ENCODE results near the gene XRN2. TPM values are rescaled to one million over a fixed set of nuclear protein-coding genes. Genes with fewer than 3 reads are reported as not detected.

The XRN2 gene
- total and polyA plus RNA-seq, 2 of the 13 experiments (the other 11 are each of a cell fraction or from before 2014, with no cell fraction given), result 90.3 to 171 TPM

DNA sequence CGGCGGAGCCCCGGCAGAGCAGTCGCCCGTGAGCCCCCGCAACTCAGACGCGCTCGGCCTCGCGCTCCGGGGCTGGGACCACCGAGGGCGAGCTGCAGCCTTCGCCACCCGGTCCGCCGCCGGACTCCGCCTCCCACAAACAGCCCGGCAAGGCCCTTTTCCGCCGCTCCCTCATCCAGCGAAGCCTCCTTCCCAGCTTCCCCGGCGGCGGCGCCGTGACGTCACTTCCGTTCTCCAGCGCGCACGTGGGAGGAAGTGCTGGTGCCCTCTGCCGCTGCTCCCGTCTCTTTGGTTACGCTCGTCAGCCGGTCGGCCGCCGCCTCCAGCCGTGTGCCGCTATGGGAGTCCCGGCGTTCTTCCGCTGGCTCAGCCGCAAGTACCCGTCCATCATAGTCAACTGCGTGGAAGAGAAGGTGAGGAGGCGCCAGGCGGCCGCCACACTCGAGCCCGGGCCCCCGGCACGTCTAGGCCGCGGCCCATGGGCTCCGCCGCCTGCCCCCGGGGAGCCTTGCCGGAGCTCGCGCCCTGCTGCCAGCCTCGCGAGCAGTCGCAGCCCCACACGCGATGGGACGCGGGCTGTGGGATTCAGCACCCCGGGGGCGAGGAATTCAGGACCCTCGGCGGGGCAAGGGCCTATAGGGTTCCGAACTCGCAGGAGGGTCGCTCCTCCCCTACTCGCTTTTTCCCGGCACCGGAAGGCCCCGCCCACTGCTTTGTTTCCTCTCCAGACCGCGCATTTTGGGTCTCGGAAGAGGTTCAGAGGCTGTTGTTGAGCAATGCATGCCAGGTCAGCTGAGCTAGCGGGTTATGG, at the start of gene XRN2 (continued):
- TF ChIP-seq HINFP (CRISPR knock-in tag; IDR thresholded peaks at IDR 0.05; ENCODE audit: low read depth), result peak; percentile 95
- TF ChIP-seq IRF1 (CRISPR knock-in tag; IDR thresholded peaks at IDR 0.05; ENCODE audit: low read depth), result peak; percentile 63; the same call in 1 of the 2 replicates
- TF ChIP-seq STAG1 (CRISPR knock-in tag; IDR thresholded peaks at IDR 0.05), result peak; percentile 27
- TF ChIP-seq SNRNP70 (IDR thresholded peaks at IDR 0.05; ENCODE audit: low read depth, low read length), result no peak; the same call in 1 of the 2 replicates
- peak; percentile 54; the same call in 1 of the 2 replicates for TF ChIP-seq NFYC (CRISPR knock-in tag; IDR thresholded peaks at IDR 0.05)
- peak; percentile 76 for TF ChIP-seq ISX (CRISPR knock-in tag; conservative IDR thresholded peaks at IDR 0.05)
- TF ChIP-seq PTBP1 (IDR thresholded peaks at IDR 0.05; ENCODE audit: low read depth, low read length, poor library complexity, severe bottlenecking), result peak; percentile 86
- TF ChIP-seq ZNF484 (CRISPR knock-in tag; IDR thresholded peaks at IDR 0.05; ENCODE audit: borderline replicate concordance, low read depth), result no peak
- peak; percentile 84 for TF ChIP-seq NFKBIZ (CRISPR knock-in tag; IDR thresholded peaks at IDR 0.05)
- TF ChIP-seq ZNF660 (CRISPR knock-in tag; IDR thresholded peaks at IDR 0.05; ENCODE audit: borderline replicate concordance, low read depth), result no peak
- peak; percentile 57 for TF ChIP-seq ZNF142 (CRISPR knock-in tag; IDR thresholded peaks at IDR 0.05)
- peak; percentile 90 to 92 for TF ChIP-seq HMGXB4 (CRISPR knock-in tag; IDR thresholded peaks at IDR 0.05; ENCODE audit: borderline replicate concordance in 1 of 2, low read depth in 1 of 2)
- no peak for TF ChIP-seq NFE2 (CRISPR knock-in tag; IDR thresholded peaks at IDR 0.05)
- no peak for TF ChIP-seq ZNF432 (CRISPR knock-in tag; IDR thresholded peaks at IDR 0.05; ENCODE audit: borderline replicate concordance)
- TF ChIP-seq MIER3 (CRISPR knock-in tag; IDR thresholded peaks at IDR 0.05; ENCODE audit: borderline replicate concordance), result peak; percentile 78; the same call in 1 of the 2 replicates
- peak; percentile 84 for TF ChIP-seq NR2C2 (CRISPR knock-in tag; IDR thresholded peaks at IDR 0.05; ENCODE audit: borderline replicate concordance)
- 0 out of 2 replicates have a peak, but pooled peaks have one; percentile 4 for TF ChIP-seq FOXM1 (CRISPR knock-in tag; IDR thresholded peaks at IDR 0.05)

Measured in HepG2 (cell line).